Upper lobe of left lung (tissue), 4 donors: Measurements from ENCODE around the gene ERMP1.

ENCODE experiments used
- EP300 ChIP-seq, 4 donors: sonication (generic); formaldehyde crosslinking; IDR thresholded peaks; one replicate each; pipeline ENCODE4 v1.5.1; 2017; ENCODE audit warnings: antibody characterized with exemption in 4 of 4, control low read depth in 2 of 4
- POLR2A ChIP-seq, 4 donors: fragments of 450-650 bp; IDR thresholded peaks; one replicate each; pipeline ENCODE4 v1.5.1; 2016 to 2017; ENCODE audit warnings: antibody characterized with exemption in 4 of 4, mild to moderate bottlenecking in 2 of 4
- POLR2AphosphoS5 ChIP-seq, 2 donors: sonication (generic); formaldehyde crosslinking; IDR thresholded peaks; one replicate each; pipeline ENCODE4 v1.5.1; 2017; ENCODE audit warnings: antibody characterized with exemption in 2 of 2
- TF ChIP-seq, protein P1 (sequence below), 6 experiments: fragments of 450-650 bp in 4 of 6; fragments of 200-600 bp in 2 of 6; sonication (generic) in 2 of 6; IDR thresholded peaks; one replicate each; pipeline ENCODE4 v1.5.1; 2016 to 2019; ENCODE audit warnings: antibody characterized with exemption in 6 of 6

DNA sequence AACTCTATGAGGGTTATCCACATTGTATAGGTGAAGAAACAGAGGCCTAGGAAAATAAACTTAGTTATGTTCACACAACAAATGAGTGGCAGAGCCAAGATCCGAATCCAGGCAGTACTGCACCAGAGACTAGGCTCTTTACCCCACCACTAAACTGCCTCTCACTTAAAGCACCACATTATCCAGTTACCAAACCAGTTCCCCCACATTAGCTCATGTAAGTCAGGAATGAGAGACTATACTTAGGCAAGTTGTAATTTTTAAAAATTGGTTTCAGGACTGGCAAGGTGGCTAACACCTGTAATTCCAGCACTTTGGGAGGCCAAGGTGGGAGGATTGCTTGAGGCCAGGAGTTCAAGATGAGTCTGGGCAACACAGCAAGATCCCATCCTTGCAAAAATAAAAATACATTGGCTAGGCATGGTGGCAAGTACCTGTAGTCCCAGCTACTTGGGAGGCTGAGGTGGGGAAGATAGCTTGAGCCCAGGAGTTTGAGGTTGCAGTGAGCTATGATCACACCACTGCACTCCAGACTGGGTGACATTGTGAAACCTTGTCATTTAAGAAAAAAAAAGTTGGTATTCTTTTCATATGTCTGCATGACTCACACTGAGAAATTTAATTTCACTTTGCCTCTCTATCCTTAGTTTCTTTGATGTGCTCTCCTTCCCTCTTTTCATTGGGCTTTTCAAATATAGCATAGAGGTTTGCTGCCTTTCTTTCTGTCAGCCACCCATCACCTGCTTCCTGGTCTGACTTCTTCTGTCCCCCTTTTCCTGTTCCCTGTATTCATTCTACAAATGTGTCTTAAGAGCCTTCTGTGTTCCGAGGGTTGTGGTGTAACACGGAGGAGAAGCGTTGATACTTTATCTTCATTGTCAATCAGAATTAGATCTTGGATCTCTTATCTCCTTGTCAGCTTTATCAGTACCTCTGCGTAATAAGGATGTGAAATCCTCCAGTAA, 64.7 kb downstream of the ERMP1 start:
- TF ChIP-seq, protein P1, sequence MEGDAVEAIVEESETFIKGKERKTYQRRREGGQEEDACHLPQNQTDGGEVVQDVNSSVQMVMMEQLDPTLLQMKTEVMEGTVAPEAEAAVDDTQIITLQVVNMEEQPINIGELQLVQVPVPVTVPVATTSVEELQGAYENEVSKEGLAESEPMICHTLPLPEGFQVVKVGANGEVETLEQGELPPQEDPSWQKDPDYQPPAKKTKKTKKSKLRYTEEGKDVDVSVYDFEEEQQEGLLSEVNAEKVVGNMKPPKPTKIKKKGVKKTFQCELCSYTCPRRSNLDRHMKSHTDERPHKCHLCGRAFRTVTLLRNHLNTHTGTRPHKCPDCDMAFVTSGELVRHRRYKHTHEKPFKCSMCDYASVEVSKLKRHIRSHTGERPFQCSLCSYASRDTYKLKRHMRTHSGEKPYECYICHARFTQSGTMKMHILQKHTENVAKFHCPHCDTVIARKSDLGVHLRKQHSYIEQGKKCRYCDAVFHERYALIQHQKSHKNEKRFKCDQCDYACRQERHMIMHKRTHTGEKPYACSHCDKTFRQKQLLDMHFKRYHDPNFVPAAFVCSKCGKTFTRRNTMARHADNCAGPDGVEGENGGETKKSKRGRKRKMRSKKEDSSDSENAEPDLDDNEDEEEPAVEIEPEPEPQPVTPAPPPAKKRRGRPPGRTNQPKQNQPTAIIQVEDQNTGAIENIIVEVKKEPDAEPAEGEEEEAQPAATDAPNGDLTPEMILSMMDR (IDR thresholded peaks at IDR 0.05) = no peak
- TF ChIP-seq POLR2A (IDR thresholded peaks at IDR 0.05) = no peak
- no peak for TF ChIP-seq EP300 (IDR thresholded peaks at IDR 0.05)
- TF ChIP-seq POLR2AphosphoS5 (IDR thresholded peaks at IDR 0.05) = no peak
